GM03348 (cell line): Measurements from ENCODE around the gene SLC16A3.

Experiments
- DNase-seq: peaks from one replicate; pipeline ENCODE4 v3.0.0; 2012; ENCODE audit warnings: low spot score

The SLC16A3 gene

DNA sequence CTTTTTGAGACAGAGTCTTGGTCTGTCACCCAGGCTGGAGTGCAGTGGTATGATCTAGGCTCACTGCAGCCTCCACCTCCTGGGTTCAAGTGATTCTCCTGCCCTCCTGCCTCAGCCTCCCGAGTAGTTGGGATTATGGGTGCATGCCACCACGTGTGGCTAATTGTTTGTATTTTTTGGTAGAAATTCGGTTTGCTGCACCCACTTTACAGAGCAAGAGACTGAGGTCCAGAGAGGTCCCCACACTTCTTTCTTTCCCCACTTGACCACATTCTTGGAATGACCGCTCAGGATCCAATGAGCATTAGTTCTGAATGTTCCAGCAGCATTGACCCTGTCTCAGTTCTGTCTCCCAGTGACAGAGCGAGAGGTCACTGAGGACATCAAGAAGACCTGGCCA, 5.3 kb upstream of the SLC16A3 start:
- DNase-seq: no peak

DNA sequence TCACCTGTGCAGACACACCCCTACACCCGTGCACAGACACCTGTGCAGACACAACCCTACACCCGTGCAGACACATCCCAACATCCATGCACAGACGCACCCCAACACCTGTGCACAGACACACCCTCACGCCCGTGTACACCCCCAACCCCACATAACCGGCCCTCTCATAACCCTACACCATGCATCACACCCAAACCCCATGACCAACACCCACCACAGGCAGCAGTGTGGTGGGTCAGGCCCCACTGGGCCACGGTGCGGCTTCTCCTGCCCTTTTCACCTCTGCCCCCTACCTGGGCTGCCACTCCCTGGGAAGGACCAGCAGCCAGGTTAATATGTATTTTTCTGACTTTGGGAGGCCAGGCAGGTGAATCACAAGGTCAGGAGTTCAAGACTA, 4.2 kb upstream of the SLC16A3 start:
- DNase-seq: no peak

DNA sequence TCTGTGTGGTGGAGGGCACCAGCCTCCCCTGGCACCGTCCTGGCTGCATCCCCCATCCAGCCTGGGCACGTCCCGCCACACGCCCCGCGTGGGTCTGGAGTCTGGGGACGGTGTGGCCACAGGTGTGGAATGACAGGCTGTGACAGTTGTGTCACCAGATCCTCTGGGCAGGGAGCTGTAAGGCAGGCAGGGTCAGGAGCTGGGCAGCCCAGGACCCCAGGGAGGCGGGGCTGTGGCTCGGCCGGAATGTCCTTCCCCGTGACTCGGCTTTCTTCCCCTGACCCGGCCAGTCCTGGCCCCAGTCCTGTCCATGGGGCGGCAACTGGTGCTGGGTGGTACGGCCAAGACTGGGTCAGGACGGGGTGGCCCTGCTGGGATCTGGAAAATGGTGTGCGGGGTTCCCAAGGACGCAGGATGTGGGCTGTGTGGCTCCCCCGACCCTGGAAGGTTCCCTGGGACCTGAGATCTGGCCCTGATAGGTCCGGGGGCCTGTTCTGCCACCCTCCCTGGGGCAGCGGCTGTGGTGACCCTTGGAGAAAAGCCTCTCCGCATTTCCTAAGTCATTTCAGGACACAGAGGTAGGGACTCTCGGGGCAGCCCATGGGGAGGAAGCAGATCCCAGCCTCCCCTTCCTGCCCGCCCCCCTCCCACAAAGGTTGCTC, 3.3 kb upstream of the SLC16A3 start:
- DNase-seq: no peak

DNA sequence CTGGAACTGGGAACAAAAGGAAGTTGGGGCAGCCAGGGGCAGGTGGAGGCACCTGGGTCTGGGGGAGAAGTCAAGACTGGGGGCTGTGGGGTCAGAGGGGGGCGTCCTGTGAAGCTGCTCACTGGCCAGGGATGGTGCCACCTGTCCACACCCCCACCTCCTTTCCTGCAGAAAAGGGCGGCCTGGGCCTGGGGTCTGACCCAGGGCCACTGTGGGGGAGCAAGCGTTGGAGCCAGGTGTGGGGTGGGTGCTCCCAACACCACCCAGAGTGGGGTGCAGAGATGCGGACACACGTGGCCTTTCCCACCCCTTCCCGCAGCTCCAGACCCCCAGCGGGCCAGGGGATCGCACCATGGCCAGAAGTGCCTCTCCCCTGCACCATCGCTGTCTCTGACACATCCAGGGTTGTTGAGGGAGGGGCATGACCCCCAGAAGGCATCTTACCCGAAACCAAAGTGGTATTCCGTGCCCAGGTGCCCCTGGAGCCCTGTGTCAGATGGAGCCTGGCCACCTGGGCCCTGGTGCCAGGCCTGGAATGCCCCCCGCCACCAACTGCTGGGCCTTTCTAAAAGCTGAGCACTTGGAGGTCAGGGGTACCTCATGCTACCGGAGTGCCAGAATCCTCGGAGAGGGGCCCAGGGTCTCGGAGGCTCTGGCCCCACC, 2.6 kb upstream of the SLC16A3 start:
- no peak for DNase-seq

DNA sequence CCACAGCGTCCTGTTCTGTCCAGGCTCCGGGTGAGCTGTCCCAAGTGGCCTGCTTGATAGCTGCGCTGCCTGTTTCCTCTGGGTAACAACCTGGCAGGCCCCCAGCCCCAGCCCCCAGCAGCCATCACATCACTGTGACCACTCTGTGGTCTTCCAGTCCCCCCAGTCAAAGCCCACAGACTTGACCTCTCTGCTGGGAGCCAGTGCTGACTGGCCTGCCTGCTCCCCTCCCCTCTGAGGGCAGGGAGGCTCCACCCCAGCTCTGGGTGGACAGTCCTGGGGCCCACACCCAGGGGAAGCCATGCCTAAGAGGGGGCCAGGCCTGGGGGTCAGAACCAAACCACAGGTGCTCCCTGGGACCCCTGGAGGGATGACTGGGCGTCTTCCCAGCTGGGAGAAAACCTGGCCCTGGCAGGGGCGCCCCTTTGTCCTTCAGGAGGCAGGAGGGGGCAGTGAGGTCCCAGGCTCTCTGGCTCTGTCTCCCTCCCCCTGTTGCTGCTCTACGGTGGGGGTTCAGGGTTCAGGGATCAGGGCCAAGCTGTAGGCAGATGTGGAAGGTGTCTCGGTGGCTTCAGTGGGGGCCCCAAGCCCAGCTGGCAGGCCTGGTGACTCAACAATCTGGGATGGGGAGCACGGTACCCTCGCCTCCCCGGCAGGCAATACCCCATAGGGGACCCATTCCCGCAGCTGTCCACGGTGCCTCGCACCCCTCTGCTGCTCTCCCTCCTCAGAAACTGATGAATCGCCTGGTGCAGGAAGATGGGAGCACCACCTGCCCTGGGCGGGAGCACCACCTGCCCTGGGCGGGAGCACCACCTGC, 1.8 kb upstream of the SLC16A3 start:
- no peak for DNase-seq

DNA sequence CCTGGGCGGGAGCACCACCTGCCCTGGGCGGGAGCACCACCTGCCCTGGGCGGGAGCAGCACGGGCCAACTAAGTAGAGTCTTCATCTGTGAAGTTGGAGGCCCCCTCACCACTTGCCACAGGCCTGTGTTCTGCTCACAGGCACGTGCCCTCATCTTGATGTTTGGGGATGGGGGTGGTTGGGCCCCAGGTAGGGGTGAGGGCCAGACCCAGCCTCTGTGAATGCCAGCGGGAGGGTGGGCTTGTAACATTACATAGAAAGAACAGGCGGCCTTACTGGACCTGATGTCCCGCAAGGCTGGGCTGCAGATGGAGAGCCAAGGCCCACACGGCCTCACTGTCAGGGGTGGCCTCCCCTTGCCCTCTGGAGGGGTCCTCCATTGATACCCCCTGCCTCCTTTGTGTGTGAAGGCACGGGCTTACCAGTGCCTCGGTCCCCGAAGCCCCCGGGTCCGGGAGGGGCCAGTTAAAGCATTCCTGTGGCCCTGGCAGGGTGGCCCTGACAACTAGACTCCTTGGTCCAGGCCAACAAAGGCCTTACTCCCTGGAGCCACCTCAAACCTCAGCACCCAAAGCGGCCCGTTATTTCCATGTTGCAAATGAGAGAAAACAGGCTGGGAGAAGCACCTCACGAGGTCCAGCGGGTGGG, 1.1 kb upstream of the SLC16A3 start:
- no peak for DNase-seq

DNA sequence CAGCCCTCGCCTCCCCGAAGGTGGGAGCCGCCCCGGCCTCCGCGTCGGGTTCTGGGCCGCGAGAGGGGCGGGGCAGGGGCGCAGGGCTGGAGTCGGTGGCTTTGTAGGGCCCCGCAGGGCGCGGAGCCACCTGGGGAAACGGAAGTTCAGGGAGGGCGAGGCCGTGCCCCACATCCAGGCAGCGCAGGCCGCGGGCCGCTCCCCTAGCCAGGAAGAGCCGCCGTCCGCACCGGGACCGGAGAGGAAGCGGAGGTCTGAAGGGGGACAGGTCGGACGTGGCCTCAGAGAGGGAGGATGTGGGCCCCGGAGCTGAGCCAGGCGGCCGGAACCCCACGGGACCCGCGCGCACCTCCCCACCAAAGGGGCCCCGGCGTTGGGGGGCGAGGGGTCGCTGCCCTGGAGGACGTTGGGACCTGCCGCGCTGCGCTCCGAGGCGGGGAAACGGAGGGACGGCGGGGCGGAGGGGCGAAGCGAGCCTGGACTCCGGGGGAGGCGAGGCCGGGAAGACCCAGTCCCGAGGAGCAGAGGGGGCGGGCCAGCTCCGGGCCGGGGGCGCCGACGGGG, 482 bp upstream of the SLC16A3 start:
- no peak for DNase-seq

DNA sequence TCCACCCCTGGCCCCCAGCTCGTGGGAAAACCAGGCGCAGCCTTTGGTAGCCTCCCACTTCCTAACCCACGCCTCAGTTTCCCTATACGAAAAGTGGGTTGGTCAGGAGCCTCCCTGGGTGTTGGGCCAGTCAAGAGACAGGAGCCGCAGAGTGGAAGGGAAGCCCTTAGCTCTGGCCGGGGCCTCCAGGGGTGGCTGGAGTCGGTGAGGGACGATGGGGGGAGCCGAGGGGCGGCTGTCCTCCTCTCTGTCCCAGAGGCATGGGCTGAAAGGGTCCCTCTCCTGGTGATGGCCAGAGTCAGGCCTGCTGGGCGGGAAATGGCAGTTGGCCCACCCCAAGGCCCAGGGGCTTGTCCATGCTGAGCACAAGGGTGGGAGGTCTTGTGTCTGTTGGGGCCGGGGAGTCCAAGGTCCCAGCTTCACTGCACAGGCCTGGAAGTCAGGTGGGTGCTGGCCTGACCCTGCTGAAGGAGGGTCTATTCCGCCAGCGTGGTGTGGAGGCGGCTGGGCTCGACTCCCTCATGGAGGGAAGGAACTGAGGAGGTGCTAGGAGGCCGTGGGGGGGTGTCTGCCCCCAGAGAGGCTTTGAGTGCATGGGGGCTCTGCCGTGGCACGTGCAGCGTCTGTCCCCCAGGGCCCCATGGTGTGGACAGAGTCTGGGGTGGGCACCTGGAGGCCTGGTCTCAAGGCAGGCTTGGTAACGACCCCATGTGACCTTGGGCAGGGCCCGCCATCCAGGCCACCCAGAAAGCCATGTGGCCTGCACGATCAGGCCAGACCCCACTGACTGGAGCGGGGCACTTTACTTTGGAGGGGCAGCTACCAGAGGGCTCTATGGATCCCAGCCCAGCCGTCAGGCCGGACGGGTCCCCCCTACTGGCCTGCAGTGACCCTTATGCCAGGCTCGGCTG, 1.1 kb downstream of the SLC16A3 start:
- DNase-seq: no peak

DNA sequence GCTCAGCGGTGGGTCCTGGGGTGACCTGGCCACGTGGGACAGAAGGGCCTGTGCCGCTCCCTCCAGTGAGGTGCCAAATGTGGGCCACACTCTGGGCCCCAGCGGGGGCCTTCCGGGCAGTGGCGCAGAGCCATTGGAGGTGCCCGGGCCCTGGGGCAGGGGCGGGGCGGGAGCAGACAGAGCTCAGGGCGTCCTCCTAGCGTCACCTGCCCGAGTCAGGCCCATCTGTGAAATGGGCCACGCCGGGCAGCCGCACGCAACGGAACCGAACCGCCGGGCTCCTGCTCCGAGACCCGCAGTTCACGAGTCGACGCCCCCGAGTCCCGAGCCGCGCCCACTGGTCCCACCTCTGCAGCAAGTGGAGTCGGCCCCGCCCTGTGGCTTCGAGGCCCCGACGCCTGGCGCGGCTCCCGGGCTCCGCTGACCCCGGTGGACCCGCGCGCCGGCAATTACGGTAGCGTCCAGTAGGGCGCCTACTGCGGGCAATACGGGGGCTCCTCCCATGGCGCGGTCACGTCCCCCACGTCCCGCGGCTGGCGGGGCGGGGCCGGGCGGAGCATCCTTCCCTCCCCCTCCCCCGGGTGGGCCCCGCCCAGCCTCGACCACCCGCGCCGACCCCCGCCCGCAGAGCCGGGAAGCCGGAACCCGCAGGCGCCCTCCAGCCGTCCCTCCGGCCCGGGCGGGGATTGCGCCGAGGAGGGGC, 1.9 kb downstream of the SLC16A3 start:
- DNase-seq: peak; percentile 95

DNA sequence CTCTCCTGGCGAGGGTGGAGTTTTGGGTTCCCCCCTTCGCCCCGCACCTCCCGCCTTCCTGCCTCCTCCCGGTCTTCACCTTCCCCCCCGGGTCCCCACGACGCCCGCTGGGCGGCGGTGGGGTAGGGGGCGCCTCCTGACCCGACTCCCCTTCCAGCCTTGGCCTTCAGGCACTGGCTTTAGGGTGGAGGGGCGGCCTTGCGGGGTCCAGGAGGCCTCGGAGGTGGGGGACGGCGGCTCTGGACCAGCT, 2.4 kb downstream of the SLC16A3 start:
- no peak for DNase-seq

DNA sequence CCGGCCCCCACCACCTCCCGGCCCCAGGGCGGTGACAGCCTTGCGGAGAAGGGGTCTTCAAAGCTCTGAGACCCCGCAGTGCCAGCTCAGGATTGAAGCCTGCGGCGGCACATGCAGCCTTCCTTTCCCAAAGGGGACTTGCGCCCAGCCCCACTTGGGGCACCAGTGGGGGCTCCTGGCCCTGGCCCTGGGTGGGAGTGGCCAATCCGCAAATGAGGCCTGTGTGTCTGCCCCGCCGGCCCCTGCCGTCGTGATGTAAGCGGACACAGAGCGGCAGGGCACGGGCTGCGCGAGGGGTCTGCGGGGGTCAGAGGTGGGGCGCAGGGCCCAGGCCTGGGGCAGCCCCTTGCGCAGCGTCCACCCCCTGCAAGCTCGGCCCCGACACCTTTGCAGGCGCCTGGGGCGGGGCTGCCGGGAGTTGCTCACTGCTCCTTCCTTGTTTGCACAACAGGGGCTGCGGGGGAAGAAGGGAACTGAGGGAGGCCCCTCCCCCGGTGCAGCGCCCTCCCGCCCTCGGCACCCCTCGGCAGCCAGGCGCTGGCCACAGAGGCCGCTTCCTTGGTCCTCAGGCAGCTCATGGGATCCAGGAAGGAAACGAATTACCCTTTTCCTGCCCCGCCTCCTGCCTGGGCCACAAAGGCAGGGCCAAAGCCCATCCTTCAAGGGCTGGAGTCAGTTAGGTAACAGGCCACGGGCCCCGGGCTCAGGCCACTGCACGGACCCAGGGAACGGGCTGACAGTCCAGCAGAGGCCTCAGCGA, 2.9 kb downstream of the SLC16A3 start:
- DNase-seq: no peak

DNA sequence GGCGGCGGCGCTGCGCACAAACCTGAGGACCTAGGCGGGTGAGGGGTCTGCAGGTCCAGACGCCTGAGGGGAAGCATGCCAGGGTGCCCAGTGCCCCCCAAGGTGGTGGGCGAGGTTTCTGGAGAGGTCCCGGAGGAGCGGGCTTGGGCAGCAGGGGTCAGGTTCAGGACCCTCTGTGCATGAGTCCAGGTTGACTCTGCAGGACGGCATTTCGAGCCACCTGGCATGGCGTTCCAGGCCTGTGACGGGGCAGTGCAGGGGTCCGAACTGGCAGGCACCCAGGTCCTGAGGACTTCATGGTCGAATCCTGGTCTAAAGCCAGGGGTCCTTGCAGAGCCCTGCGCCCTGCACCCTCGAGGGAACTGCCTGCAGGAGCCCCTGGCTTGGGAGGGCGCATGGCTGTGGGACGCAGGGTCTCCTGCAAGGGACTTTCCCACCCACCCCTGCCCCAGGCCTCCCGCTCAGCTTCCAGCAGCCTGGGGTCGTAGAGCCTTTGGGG, 3.5 kb downstream of the SLC16A3 start:
- no peak for DNase-seq

DNA sequence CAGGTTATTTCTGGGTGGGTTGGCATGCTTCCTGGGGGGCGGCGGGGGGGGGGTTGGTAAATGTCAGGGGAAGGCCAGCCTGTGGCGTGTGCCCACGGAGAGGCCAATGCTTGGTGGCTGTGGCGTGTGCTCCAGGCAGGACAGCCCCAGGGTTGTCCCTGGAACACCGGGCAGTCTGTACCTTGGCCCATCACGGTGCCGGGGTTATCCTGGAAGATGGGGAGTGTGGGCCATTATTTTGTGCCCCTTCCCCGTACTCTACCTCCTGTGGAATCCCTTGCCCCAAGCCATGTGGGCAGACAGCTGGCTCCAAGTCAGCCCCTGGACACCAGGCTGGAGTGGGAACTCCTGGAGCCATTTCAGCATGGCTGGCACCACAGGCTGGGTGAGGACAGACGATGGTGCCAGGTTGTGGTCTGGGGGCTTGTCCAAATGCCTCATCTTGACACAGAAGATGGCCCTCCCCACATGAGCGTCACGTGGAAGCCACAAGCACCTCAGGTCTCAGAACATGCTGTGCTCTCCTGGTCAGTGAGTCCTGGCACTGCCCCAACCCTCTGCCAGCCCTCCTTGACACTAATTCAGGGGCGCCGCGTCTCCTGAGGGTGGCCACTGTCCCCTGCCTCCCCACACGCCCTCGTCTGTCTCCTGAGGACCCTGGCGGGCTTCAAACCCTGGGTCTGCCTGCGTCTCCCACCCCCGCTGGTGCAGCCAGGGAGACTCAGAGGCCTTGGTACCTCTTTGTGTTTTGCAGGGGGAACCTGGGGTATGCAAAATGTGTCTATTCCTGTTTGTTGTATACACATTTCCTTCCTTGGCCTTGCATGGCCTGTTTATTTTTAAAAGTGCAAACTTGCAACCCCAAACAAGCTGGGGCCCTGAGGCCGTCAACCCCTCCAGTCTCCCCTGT, 4.3 kb downstream of the SLC16A3 start:
- DNase-seq: no peak

DNA sequence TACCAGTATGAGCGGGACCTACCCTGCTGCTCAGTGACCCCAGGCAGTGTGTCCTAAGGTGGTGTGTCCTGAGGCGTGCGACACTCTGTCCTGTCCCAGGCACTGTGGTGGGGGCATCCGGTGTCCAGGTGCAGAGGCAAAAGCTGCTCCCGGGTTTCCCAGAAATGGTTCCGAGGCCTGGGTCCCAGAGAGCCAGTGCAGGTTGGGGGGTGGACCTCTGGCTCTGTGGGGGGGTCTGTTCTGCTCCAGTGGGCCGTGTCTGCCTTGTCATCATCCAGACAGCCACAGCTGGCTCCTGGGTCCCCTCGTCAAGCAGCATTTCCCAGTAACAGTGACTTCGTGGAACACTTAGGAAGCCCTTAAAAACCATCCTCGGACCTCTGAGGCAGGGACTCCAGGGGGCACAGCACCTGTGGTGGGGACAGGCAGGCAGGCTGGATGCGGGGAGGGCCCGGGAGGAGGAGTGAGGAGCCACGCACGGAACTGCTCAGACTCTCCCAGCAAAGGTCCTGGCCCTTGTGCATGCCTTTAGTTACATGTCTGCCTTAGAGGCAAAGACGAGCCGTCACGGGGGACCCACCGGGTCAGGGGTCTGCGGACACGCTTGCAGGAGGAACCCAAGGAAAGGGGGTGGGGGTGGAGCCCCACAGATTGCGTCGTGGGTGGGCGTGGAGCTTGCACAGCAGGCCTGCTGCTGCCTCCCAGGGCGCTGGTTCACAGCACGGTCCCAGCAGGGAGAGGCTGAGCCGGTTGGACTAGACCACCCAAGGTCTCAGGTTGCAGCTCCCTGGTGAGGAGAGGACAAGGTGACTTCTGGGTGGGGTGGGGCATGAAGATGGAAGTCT, 5.6 kb downstream of the SLC16A3 start:
- DNase-seq: no peak

DNA sequence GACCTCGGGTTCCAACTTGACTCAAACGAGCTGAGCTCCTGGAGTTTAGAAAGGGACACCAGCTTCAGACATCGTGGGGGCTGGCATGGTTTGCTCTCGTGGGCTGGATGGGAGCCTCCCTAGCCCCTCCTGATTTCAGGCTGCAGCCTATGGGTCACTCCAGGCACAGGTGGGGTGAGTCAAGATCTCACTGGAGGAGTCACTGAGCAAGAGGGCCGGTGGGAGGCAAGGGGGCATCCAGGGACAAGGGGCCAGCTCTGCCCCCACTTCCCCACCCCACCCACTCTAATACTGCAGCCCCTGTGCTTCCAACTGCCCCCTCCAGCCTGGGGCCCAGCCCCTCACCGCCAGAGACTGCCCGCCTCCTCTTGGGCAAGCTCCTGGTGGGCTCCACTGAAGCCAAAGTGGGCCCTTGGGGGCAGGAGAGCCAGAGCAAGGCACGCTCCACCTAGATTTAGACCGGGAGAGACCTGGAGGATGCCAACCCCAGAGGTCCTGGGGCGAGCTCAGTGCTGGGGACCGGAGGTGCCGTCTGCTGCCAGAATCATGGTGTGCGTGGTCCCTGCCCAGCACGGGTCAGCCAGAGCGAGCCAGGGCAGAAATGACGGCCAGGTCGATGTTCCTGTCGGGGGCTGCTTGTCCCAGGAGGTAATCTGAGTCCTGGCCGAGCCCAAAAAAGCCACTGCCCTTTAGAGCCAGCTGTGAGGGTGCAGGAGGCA, 6.4 kb downstream of the SLC16A3 start:
- DNase-seq: no peak

DNA sequence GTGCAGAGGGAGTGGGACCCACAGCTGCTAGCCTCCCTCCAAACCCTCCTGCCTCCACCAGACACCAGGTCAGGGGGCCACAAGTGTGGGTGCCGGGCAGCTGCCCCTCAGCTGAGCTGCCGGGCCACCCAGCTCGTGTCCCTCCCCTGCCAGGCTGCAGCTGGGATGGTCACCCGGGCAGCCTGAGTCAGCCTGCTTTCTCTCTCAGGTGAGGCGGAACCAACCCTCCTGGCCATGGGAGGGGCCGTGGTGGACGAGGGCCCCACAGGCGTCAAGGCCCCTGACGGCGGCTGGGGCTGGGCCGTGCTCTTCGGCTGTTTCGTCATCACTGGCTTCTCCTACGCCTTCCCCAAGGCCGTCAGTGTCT, 6.9 kb downstream of the SLC16A3 start:
- DNase-seq: no peak
